ENCODE results near the gene TBC1D3. TPM values are rescaled to one million over a fixed set of nuclear protein-coding genes. Genes with fewer than 3 reads are reported as not detected.
"Not testable (repeated sequence)": the region's sequence is repeated elsewhere in the genome, so short reads cannot be mapped to it uniquely, and the experiment has no call there.

The TBC1D3 gene
- 6.9 and 8.7 TPM in 2 replicates for total RNA-seq (2011; cell fraction: chromatin; rRNA removed; ENCODE audit: low replicate concordance)
- total RNA-seq (2011; cell fraction: nucleolus; rRNA removed): 3.0 and 5.2 TPM in 2 replicates
- 3.3 and 3.5 TPM in 2 replicates for total RNA-seq (2011; cell fraction: nucleoplasm; rRNA removed)
- 0.57 and 1.1 TPM in 2 replicates for total RNA-seq (2014; rRNA removed)
- 0.15 and 0.22 TPM in 2 replicates for total RNA-seq (2014; rRNA removed; fragmentation: Illumina TruSeq; extraction: Trizol)
- 0.45 and 0.65 TPM in 2 replicates for total RNA-seq (2015; rRNA removed; fragmentation: Illumina TruSeq; extraction: Trizol)
- 1.9 and 2.3 TPM in 2 replicates for total RNA-seq (2021)
- 1.6 and 1.9 TPM in 2 replicates for polyA plus RNA-seq (2011; rRNA removed)
- 1.1 and 1.7 TPM in 2 replicates for polyA plus RNA-seq (2011; cell fraction: cytosol; rRNA removed)
- 12.6 and 16.1 TPM in 2 replicates for polyA plus RNA-seq (2011; cell fraction: nucleus; rRNA removed)
- polyA plus RNA-seq (2012): 1.6 and 5.5 TPM in 2 replicates
- polyA plus RNA-seq (2014; fragmentation: Illumina TruSeq; extraction: Trizol): 0.73 and 0.77 TPM in 2 replicates
- polyA plus RNA-seq (2014; fragmentation: Nextera tagmentation; extraction: Ambion mirVana): under 1 TPM; 0.08 TPM
- polyA plus RNA-seq (2014; rRNA removed): 1.2 and 1.5 TPM in 2 replicates
- polyA minus RNA-seq (2011; rRNA and poly(A)+ RNA removed): 0.25 TPM in 1 of 2 replicates, not detected in the other
- polyA minus RNA-seq (2011; cell fraction: cytosol; rRNA and poly(A)+ RNA removed): not detected in 2 replicates
- polyA minus RNA-seq (2011; cell fraction: nucleus; rRNA and poly(A)+ RNA removed): 0.81 and 2.4 TPM in 2 replicates
- Bru-seq, nascent RNA: percentile 31 among the genes with signal in this experiment
- BruChase-seq, experiment 1, labeled RNA remaining after a 2-hour chase: percentile 31 among the genes with signal in this experiment
- BruChase-seq, experiment 2, labeled RNA remaining after a 6-hour chase: percentile 36 among the genes with signal in this experiment
- long read RNA-seq, experiment 1, partial matches to known transcripts: 2 of 9 reads
- long read RNA-seq, experiment 1, other reads (novel, unspliced or antisense): 7 of 9 reads
- long read RNA-seq, experiment 2, partial matches to known transcripts: 2 of 2 reads
- long read RNA-seq, experiment 2, other reads (novel, unspliced or antisense): 0 of 2 reads
- long read RNA-seq, experiment 3: 0 reads

DNA sequence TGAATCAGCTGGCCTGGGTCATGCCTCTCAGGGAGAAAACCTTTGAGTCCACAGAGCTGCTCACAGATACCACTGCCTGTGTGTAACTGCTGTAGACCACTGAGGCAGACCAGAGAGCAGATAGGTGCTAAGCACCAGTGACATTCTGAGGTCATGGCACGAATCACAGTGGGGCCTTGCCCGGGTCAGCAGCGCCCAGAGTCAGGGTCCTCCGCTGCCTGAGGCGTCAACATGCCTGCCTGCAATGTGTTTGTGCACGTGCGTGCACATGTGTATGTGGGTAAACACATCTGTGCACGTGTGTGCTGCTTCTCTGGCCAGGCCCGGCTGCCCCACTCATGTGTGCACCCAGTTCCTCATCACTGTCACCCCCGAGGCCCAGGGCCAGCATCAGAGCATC is at the start of gene TBC1D3:
TBC1D3 (minus strand) TSS at position 101 of the 400 bp plus-strand sequence. CDS start 1,526 bp downstream, outside the sequence.
- H3K27ac ChIP-seq (ENCODE audit: extremely low read depth, low read depth, low read length); H3K9ac ChIP-seq (ENCODE audit: insufficient read depth in 1 of 2, low read depth in 2 of 2, low read length in 2 of 2); in situ Hi-C loops (cut with MboI); POLR2A ChIA-PET; H3K36me3 ChIP-seq (ENCODE audit: control insufficient read depth, insufficient read depth, low read length); H3K4me2 ChIP-seq (ENCODE audit: insufficient read depth, low read length); H3K79me2 ChIP-seq (ENCODE audit: control insufficient read depth, insufficient read depth, low read length); DNase-seq (ENCODE audit: extremely low read depth in 1 of 4, low spot score in 3 of 4); H3K9me3 ChIP-seq (replicated peaks; ENCODE audit: control insufficient read depth, insufficient read depth, low read depth, low read length); H3K4me1 ChIP-seq (replicated peaks in 1 of 2; ENCODE audit: control insufficient read depth in 2 of 2, insufficient read depth in 2 of 2, low read length in 2 of 2); ATAC-seq; intact Hi-C loops (cut with micrococcal nuclease); BruUV-seq (replicated peaks); H3K4me3 ChIP-seq; H4K20me1 ChIP-seq (replicated peaks; ENCODE audit: control insufficient read depth, insufficient read depth, low read length); H2AFZ ChIP-seq (ENCODE audit: low read depth, low read length); H3K9me1 ChIP-seq (ENCODE audit: control insufficient read depth, insufficient read depth, low read length); FAIRE-seq; CTCF ChIA-PET (ENCODE audit: low intra/inter-chr PET ratio); H3K27me3 ChIP-seq (ENCODE audit: control insufficient read depth in 2 of 2, insufficient read depth in 2 of 2, low read length in 2 of 2): not testable (repeated sequence)
- no CpG with 5 or more reads among the region's 10 CpGs for WGBS (ENCODE audit: insufficient coverage, low coverage, missing lambda C conversion rate)

DNA sequence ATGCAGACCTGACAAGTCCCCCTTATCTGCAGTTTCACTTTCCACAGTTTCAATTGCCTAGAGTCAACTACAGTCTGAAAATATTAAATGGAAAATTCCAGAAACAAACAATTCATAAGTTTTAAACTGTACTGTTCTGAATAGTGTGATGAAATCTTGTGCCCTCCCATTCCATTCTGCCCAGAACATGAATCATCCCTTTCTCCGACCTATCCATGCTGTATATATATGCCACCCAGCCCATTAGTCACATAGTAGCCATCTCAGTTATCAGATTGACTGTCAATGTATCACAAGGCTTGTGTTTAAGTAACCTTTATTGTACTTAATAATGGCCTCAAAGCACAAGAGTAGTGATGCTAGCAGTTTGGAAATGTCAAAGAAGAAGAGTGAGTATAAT is 40.4 kb upstream of the TBC1D3 start:
- DNase-seq (ENCODE audit: extremely low read depth in 1 of 4, low spot score in 3 of 4); H3K4me3 ChIP-seq; H4K20me1 ChIP-seq (replicated peaks; ENCODE audit: control insufficient read depth, insufficient read depth, low read length); H3K36me3 ChIP-seq (ENCODE audit: control insufficient read depth, insufficient read depth, low read length); H3K27me3 ChIP-seq (ENCODE audit: control insufficient read depth in 2 of 2, insufficient read depth in 2 of 2, low read length in 2 of 2); H3K9ac ChIP-seq (ENCODE audit: insufficient read depth in 1 of 2, low read depth in 2 of 2, low read length in 2 of 2); H3K4me1 ChIP-seq (replicated peaks in 1 of 2; ENCODE audit: control insufficient read depth in 2 of 2, insufficient read depth in 2 of 2, low read length in 2 of 2); H3K4me2 ChIP-seq (ENCODE audit: insufficient read depth, low read length); FAIRE-seq; H3K79me2 ChIP-seq (ENCODE audit: control insufficient read depth, insufficient read depth, low read length); intact Hi-C loops (cut with micrococcal nuclease); CTCF ChIA-PET (ENCODE audit: low intra/inter-chr PET ratio); H3K9me3 ChIP-seq (replicated peaks; ENCODE audit: control insufficient read depth, insufficient read depth, low read depth, low read length); H2AFZ ChIP-seq (ENCODE audit: low read depth, low read length); ATAC-seq; POLR2A ChIA-PET; in situ Hi-C loops (cut with MboI); H3K27ac ChIP-seq (ENCODE audit: extremely low read depth, low read depth, low read length); H3K9me1 ChIP-seq (ENCODE audit: control insufficient read depth, insufficient read depth, low read length); BruUV-seq (replicated peaks): not testable (repeated sequence)
- no CpG with 5 or more reads among the region's 1 CpG for WGBS (ENCODE audit: insufficient coverage, low coverage, missing lambda C conversion rate)

DNA sequence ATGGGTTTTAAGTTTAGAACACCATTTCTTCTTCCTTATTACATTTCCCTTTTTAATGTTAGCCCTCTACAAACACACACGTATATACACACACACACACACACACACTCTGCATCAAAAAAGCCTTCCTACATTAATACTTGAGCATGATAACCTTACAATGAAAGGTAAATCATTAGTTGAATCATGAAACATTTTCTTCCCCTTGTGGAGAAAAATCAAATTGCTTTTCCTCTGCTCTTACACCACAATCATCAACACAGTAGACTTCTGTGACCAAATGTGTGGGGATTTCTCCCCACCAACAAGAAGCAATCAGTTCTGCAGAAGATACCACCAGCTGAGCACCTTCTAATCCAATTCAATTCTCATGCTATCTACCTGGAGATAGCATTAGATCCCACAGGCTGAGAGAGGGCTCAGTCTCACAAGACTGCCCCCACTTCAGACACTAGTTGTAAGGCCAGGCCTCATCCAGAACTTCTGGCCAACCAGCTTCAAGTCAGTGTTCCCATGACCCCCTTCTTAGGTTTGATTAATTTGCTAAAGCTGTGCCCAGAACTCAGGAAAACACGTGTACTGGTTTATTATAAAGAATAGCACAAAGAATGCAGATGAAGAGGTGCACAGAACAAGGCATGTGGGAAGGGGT is 33.6 kb upstream of the TBC1D3 start:
- FAIRE-seq, POLR2A ChIA-PET: not testable (repeated sequence)

More for the DNA sequence above, 33.6 kb upstream of the TBC1D3 start:
- H3K9ac ChIP-seq (ENCODE audit: insufficient read depth in 1 of 2, low read depth in 2 of 2, low read length in 2 of 2); H2AFZ ChIP-seq (ENCODE audit: low read depth, low read length); H3K9me3 ChIP-seq (replicated peaks; ENCODE audit: control insufficient read depth, insufficient read depth, low read depth, low read length); H4K20me1 ChIP-seq (replicated peaks; ENCODE audit: control insufficient read depth, insufficient read depth, low read length); H3K36me3 ChIP-seq (ENCODE audit: control insufficient read depth, insufficient read depth, low read length); H3K79me2 ChIP-seq (ENCODE audit: control insufficient read depth, insufficient read depth, low read length); H3K4me3 ChIP-seq; H3K4me2 ChIP-seq (ENCODE audit: insufficient read depth, low read length); H3K4me1 ChIP-seq (replicated peaks in 1 of 2; ENCODE audit: control insufficient read depth in 2 of 2, insufficient read depth in 2 of 2, low read length in 2 of 2); H3K9me1 ChIP-seq (ENCODE audit: control insufficient read depth, insufficient read depth, low read length); DNase-seq (ENCODE audit: extremely low read depth in 1 of 4, low spot score in 3 of 4); ATAC-seq; H3K27me3 ChIP-seq (ENCODE audit: control insufficient read depth in 2 of 2, insufficient read depth in 2 of 2, low read length in 2 of 2); H3K27ac ChIP-seq (ENCODE audit: extremely low read depth, low read depth, low read length); BruUV-seq (replicated peaks); in situ Hi-C loops (cut with MboI); intact Hi-C loops (cut with micrococcal nuclease); CTCF ChIA-PET (ENCODE audit: low intra/inter-chr PET ratio): not testable (repeated sequence)
- no CpG with 5 or more reads among the region's 2 CpGs for WGBS (ENCODE audit: insufficient coverage, low coverage, missing lambda C conversion rate)
